ENCODE results near the gene PSMG4. TPM values are rescaled to one million over a fixed set of nuclear protein-coding genes. Genes with fewer than 3 reads are reported as not detected.
"Not testable (repeated sequence)": the region's sequence is repeated elsewhere in the genome, so short reads cannot be mapped to it uniquely, and the experiment has no call there.

The PSMG4 gene
- total RNA-seq, 1 experiment from 2014 or later, result 26.8 TPM

DNA sequence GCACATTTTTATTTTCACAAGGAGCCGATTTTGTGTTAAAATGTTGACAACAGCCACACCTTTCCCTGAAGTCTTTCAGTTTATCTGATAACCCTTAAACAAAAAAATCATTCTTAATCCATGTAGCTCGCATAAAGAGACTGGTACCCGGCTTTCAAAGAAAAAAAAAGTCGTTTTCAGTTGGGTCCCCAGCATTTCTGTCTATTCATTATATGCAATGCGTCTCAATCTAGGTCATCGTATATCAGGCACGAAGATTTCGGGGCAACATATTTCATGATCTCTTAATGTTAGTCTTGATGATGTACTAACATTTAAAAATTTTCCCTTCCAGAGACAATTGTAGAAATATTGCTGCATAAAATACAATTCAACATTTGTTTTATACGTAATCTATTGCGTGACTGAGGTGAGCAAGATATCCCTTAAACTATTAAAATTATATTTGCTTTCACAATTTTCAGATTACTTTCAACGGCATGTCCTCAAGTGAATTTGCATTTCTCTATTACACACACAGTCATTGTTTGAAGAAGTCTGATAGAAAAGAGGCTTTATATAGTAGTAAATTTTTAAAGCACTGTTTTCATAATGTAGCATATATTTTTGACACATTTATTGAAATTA lies 28.4 kb upstream of the PSMG4 start:
- no peak for DNase-seq (ENCODE audit: low read depth)

- peak; percentile 72 for DNase-seq (ENCODE audit: low read depth)
Measured at GRCh38 chr6:3230900-3231246, 27.9 kb upstream of the PSMG4 start.

DNA sequence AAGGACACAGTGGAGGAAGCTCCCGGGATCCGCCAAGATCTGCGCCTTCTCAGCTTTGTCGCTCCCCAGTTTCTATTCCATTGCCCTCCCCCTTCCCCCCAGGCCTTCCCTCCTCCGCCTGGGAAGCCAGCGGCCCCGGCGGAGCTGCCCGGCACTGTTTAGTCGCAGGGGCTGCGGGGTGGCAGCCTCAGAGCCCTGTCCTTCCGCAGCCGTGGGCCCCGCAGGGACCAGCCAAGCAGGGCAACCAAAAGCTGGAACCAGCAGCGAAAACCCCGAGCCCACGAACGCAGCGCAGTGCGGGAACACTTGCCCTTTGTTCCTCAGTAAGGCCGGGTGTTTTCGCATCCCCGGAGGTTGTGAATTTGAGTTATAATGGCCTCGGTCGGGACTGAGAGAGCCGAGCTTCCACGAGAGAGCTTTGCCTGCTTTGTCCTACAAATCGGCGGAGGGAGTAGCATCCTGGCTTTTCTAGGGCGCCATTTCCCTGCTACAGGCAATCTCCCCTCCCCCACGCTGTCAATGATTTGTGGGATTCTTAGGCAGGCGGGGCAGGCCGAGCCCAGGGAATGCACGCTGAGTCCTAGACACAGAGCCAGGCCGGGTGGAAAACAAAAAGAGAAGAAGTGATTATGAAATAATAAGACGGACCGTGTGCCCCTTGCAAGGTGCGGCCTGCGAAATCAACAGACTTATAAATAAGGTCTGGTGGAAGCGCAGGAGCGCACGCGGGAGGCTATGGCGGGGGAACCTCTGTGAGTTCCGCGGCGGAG lies 27.3 kb upstream of the PSMG4 start:
- peak; percentile 77 for DNase-seq (ENCODE audit: low read depth)

GRCh38 chr6:3232017-3232945 lies 26.5 kb upstream of the PSMG4 start:
- DNase-seq (ENCODE audit: low read depth), result no peak

GRCh38 chr6:3233321-3233720 lies 25.4 kb upstream of the PSMG4 start:
- no peak for DNase-seq (ENCODE audit: low read depth)

DNA sequence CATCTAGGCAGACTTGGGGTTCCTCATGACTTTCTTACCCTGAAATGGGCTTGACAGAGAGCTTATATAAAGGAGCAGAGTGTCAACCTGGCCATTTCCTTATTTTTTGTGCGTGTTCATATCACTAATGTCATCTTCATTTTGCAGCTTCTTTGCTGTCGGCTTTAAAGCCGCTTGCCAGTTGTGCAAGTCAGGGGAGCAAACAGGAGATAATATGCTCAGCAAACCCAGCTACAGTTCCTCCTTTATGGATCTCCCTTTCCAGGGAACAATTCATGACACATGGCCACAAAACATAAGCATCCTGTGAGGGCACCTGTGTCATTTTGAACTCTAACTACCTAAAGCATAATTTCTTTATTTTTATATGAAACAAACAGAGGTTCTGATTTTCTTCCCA lies 24.8 kb upstream of the PSMG4 start:
- DNase-seq (ENCODE audit: low read depth), result no peak

GRCh38 chr6:3235486-3235885 lies 23.3 kb upstream of the PSMG4 start:
- DNase-seq (ENCODE audit: low read depth), result no peak

GRCh38 chr6:3236005-3236404 lies 22.7 kb upstream of the PSMG4 start:
- DNase-seq (ENCODE audit: low read depth), result no peak

DNA sequence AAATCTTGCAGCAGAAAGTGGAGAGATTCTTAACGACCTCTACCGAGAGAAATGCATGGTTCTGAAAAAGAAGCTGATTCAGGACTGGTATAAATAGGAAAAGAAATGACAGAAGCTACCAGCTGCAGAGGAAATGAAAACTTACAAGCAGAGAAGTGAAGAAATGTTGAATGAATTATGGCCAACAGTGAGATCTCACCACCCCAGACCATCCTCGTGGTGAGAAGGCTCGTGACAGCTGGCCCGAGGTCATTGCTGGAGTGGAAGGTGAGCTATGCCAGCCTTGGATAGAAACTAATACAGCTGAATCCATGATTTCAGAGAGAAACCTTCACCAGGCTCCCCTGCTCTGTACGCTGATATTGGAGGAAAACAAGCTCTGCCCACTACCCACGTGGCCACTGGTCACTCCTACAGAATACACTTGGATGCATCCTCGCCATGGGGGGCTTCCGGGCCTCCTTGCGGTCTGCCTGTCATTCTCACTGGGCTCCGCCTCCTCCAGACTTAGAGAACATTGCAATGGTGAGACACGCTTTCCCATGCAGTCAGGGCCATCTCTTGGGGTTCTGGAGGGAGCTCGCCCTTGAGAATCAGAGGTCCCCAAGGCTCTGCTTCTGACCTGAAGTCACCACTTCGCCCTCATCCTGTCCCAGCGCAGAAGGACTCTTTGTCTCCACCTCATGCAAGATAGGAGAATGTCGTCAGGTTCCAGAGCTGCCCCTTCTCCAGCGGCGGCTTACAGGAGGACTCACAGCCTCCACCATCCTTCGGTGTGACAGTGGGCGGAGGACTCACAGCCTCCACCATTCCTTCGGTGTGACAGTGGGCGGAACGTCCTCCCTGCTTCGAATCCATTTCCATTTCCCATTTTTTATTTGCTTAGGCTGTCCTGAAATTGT lies 20.7 kb upstream of the PSMG4 start:
- DNase-seq (ENCODE audit: low read depth), result peak; percentile 64

GRCh38 chr6:3239110-3239830 lies 19.5 kb upstream of the PSMG4 start:
- no peak for DNase-seq (ENCODE audit: low read depth)

DNA sequence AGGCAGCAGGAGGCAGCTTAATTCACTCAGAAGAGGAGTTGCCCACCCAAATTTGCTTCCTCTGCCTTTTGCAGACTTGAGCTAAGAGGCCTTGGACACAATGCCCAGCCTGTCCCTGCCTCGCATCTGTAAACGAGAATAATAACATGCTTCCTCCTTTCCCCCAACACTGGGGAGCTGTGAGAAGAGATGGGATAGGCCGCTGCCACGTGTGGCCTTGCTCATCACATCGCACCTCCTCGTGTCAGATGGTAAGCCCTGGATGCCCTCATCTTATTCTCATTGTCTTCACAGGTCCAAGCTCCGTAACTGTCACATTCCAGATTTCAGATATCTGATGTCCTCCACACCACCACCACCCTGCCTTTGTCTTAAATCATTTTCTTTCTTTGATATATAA lies 18.2 kb upstream of the PSMG4 start:
- no peak for DNase-seq (ENCODE audit: low read depth)

DNA sequence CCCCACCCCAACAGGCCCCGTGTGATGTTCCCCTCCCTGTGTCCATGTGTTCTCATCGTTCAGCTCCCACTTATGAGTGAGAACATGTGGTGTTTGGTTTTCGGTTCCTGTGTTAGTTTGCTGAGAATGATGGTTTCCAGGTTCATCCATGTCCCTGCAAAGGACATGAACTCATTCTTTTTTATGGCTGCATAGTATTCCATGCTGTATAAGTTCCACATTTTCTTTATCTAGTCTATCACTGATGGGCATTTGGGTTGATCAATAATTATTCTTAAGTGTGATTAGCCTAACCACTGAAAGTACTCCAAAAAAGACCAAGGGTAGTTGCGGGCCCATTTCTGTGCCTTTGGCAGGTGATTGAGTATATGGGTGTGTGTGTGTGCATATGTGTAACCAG lies 17.0 kb upstream of the PSMG4 start:
- DNase-seq (ENCODE audit: low read depth), result not testable (repeated sequence)

- DNase-seq (ENCODE audit: low read depth), result no peak
Measured at GRCh38 chr6:3242768-3243167, 16.0 kb upstream of the PSMG4 start.

DNA sequence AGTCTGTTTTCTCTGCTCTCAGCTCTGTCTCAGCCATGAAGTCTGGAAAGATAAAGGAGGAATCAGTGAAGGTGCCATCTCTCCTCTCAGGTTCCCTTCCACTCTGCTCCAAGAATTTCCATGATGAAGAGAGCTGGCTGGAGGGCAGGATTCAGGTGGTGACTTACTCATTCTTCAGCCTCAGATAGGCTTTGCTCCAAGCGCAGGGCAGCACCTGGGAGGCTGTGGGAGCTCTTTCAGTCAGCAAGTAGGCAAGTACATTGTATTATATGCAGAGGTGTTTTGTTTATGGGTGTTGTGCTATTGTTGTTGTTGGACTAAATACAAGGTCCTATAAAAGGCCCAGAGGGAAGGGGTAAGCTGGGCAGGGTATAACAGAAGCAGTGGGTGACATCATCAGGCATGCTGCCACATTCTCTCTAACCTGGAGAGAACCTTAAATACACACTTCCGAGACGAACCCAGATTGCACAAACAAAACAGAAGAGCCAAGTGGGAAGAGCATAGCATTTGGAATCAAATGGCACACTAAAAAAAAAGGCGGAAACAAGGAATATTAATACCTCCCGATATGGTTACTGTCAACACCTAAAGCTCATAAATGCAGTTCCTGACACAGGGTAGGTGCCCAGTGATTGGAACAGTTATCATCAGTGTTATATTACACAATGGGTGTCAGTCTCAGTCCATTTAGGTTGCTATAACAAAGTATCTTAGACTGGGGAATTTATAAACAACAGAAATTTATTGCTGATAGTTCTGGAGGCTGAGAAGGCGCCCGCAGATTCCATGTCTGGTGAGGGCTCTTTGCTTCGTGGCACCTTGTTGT lies 14.5 kb upstream of the PSMG4 start:
- DNase-seq (ENCODE audit: low read depth), result no peak

- not testable (repeated sequence) for DNase-seq (ENCODE audit: low read depth)
Measured at GRCh38 chr6:3244832-3245161, 13.9 kb upstream of the PSMG4 start.

GRCh38 chr6:3245216-3245615 lies 13.5 kb upstream of the PSMG4 start:
- DNase-seq (ENCODE audit: low read depth), result no peak

DNA sequence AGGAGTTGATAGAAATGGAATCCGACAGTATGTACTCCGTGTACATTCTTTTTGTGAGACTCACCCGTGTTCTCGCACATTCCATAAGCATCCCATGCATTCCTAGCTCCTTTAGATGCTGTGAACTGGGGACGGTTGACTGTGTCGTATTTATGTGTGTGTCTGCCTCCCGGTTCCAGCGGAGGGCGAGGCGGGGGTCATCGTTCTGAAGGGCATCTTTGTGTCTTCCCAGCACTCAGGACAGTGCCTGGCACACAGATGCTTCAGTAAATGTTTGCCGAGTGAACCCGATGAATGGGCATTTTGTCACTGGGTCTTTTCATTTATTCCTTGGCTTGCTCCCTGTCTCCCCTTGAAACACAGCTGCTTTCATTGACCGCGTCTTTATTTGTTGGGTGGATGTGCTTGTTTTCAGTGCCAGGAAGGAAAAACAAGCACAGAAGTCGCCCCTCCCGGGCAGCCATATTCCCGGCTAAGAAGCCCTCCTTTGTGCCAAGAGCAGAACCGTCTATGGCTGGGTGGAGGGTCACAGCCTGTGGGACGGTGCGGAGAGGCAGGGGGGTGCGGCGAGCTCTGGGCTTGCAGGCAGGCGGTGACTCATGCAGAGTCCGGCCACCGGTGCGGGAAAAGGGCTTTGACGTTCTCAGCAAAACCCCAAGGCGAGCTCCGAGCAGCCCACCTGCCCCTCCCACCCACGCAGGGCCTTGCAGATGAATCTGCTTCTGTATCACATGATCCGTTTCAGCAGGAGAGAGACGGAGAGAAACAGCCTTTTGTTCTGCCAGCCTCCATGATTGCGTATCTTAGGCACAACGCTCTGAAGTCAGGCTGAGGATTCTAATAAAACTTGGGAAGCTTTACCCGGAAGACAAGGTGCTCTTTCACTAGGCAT lies 11.2 kb upstream of the PSMG4 start:
- DNase-seq (ENCODE audit: low read depth), result peak; percentile 91

DNA sequence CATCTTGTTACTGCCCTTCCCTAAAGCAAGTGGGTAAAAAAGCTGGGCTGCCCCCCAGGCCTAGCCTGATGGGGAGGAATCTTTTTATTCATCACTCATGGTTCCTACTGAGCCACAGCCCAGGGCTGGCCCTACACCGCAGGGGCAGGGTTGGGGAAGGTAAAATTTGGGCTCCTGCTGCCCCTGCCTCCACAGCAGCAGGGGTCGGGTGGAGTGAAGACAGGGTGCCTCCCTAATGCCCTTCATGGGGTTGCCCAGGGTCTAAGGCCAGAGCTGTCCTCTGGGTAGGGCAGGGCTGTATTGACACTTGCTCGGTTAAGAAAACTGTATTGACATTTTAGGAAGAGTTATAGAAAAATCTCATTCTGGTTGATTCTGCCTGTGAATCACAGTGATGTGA lies 8.9 kb upstream of the PSMG4 start:
- no peak for DNase-seq (ENCODE audit: low read depth)

DNA sequence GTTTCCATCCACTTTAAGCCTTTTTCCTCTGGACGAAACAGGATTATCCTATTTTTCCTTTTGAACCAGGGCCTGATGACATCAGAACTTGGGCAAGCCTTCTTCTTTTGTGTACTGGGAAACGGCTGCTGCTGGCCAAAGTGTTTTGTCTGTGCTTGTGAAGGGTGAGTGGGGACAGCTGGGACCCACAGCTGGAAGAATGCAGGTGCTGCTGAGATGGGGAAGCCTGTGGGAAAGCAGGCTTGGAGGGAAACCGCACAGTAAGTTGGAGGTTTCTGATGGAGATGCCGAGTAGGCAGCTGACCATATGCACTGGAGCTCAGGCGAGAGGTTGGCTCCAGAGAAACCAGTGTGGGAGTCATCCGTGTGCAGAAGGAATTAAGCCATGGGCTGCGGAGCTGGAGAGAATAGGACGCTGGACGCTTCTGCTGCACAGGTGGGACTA lies 8.5 kb upstream of the PSMG4 start:
- no peak for DNase-seq (ENCODE audit: low read depth)
